Neural crest cell (in vitro differentiated cells): Measurements from ENCODE around the gene KRT16. TPM values are rescaled to one million over a fixed set of nuclear protein-coding genes. Genes with fewer than 3 reads are reported as not detected.

ENCODE experiments used
- DNase-seq: peaks from one replicate; pipeline ENCODE4 v3.0.0; 2021; ENCODE audit warnings: low read depth, mixed read lengths, low spot score
- H3K27ac Mint-ChIP-seq: one replicate; pipeline ENCODE4 v1.8.0; 2021; ENCODE audit warnings: mild to moderate bottlenecking, mixed read lengths; ENCODE audit not compliant: unreplicated experiment
- H3K27me3 Mint-ChIP-seq: 2 replicates; pipeline ENCODE4 v1.8.0; 2021; ENCODE audit warnings: low read depth, mild to moderate bottlenecking, mixed read lengths
- H3K36me3 Mint-ChIP-seq: 2 replicates; pipeline ENCODE4 v1.8.0; 2021; ENCODE audit warnings: low read depth, mild to moderate bottlenecking, mixed read lengths
- H3K4me1 Mint-ChIP-seq: 2 replicates; pipeline ENCODE4 v1.8.0; 2021; ENCODE audit warnings: mixed read lengths
- H3K4me3 Mint-ChIP-seq: one replicate; pipeline ENCODE4 v1.8.0; 2021; ENCODE audit warnings: mild to moderate bottlenecking, mixed read lengths
- H3K9me3 Mint-ChIP-seq: 2 replicates; pipeline ENCODE4 v1.8.0; 2021; ENCODE audit warnings: mixed read lengths
- CTCF ChIP-seq: fragments of 200-600 bp; sonication (generic); conservative IDR thresholded peaks from 2 replicates; pipeline ENCODE4 v1.5.0; 2021; ENCODE audit warnings: antibody characterized with exemption, mild to moderate bottlenecking
- total RNA-seq: library from RNA; stranded (reverse); gene quantifications from 2 replicates; pipeline ENCODE4 v1.2.1, GENCODE V29; 2021

Gene KRT16
- total RNA-seq, 1 donor from 2014 or later = not detected

DNA sequence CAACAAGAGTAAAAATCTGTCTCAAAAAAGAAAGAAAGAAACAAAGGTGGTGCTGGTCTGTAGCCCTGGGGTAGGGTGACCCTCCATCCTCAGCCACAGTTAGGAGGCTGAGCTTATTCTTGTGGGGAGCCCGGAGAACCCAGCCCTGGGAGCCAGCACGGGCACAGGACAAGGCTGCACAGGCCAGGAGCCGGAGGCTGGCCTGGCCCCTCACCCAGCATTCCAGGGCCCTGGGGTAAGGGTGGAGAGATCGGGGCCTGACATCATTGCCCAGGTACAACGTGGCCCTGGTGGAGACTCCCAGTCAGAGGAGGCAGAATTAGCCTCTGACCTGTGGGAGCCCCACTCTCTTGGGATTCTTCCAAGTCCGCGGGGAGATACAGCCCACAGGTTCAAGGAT lies 22.1 kb upstream of the KRT16 start:
- H3K9me3 Mint-ChIP-seq = no peaks in the 10 kb centered on the region
- DNase-seq = no peak
- no peaks in the 10 kb centered on the region for H3K36me3 Mint-ChIP-seq
- TF ChIP-seq CTCF = no peak
- no peak overlapping the region for H3K4me3 Mint-ChIP-seq
- no peaks in the 10 kb centered on the region for H3K27me3 Mint-ChIP-seq
- no peak overlapping the region for H3K27ac Mint-ChIP-seq
- peaks cover 9% of the 10 kb centered on the region for H3K4me1 Mint-ChIP-seq

GRCh38 chr17:41633556-41634199 lies 21.1 kb upstream of the KRT16 start:
- Mint-ChIP-seq H3K36me3 (no peaks in the 10 kb centered on the region), H3K9me3 (no peaks in the 10 kb centered on the region), H3K27me3 (no peaks in the 10 kb centered on the region), H3K4me1 (peaks cover 9% of the 10 kb centered on the region), H3K27ac (no peak overlapping the region), H3K4me3 (no peak overlapping the region)
- TF ChIP-seq CTCF = no peak
- no peak for DNase-seq

DNA sequence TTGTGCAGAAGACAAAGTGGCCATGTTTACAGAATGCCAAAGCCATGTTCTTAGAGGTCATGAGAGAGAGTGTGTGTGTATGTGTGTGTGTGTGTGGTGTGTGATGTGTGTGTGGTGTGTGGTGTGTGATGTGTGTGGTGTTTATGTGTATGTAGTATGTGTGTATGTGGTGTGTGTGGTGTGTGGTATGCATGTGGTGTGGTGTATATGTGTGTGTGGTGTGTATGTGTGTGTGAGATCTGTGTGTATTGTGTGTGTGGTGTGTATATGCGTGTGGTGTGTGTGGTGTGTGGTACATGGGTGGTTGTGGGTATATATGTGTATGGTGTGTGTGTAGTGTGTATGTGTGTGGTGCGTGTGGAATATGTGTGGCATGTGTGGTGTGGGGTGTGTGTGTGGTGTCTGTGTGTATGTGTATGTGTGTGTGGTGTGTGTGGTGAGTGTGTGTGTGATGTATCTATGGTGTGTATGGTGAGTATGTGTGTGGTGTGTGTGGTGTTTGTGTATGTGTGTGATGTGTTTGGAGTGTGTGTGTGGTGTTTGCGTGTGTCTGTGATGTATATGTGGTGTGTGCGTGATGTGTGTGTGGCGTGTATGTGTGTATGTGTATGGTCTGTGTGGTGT lies 20.0 kb upstream of the KRT16 start:
- no peak for TF ChIP-seq CTCF
- Mint-ChIP-seq H3K27ac (no peak overlapping the region), H3K27me3 (no peaks in the 10 kb centered on the region), H3K4me1 (peaks cover 9% of the 10 kb centered on the region), H3K4me3 (no peak overlapping the region), H3K9me3 (no peaks in the 10 kb centered on the region), H3K36me3 (no peaks in the 10 kb centered on the region)
- no peak for DNase-seq

DNA sequence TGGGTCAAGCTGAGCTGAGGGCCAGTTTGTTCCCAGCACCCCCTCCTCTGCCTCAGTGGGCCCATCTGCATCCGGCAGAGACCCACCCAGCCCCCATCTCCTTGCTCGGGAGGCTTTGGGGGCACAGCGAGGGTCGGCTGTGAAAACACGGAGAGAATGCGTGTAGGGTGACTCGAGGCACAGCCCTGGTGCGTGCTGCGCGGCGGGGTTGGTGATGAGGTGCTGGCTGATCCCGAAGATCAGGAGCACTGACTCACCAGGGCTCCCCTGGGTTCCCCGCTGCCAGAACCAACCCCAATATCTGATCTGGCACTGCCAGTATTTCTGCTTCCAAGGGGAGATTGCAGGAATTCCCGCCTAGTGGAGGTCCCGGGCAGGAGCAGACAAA lies 19.3 kb upstream of the KRT16 start:
- Mint-ChIP-seq H3K4me3 (no peak overlapping the region), H3K27ac (no peak overlapping the region), H3K4me1 (peaks cover 9% of the 10 kb centered on the region), H3K27me3 (no peaks in the 10 kb centered on the region), H3K36me3 (no peaks in the 10 kb centered on the region), H3K9me3 (no peaks in the 10 kb centered on the region)
- DNase-seq = no peak
- TF ChIP-seq CTCF = no peak

DNA sequence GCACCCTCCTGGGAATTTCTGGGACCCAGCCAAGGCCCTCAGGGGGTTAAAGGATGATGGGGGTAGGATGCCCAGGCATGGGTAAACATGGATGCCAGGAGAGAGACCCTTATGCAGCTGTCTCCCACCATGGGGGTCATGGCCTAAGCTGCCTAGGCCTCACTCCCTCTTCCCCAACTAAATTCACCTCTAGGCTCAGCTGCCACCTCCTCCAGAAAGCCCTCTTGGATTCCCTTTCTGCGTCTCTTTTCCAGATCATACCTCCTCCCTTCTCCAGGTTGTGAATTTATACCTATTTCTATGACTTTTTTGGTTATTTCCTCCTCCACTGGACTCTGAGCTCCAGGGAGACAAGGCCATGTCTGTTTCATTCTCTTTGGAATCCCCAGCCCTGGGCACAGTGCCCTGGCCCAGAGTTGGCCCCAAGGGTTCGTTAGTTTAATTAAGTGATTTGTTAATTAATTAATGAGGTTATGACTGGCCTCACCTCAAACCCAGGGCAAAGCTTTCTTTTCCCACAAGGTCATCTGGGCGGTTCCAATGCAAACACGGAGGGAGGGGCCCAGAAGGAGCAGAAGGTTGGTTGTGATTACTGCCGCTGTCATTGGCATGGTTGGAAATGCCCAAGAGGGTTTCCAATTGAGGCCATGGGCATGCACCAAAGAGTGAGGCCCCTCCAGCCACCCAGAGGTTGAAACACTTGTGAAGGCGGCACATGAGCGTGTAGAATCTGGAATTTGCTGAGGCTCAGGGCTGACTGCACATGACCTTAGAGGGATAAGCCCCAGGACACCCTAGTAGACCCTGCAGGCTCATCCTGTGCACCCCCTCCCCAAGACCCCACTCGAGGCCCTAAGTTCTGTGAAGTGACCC lies 18.7 kb upstream of the KRT16 start:
- TF ChIP-seq CTCF = no peak
- H3K27me3 Mint-ChIP-seq = no peaks in the 10 kb centered on the region
- DNase-seq = no peak
- H3K36me3 Mint-ChIP-seq = no peaks in the 10 kb centered on the region
- H3K4me1 Mint-ChIP-seq = peaks cover 9% of the 10 kb centered on the region
- H3K4me3 Mint-ChIP-seq = no peak overlapping the region
- no peak overlapping the region for H3K27ac Mint-ChIP-seq
- H3K9me3 Mint-ChIP-seq = no peaks in the 10 kb centered on the region
